Fibroblast of peridontal ligament (primary cell): ENCODE results near the gene TMC3.

Experiments used
- DNase-seq: peaks from one replicate; pipeline ENCODE4 v3.0.0-alpha.2; 2010; ENCODE audit errors: extremely low read depth

Gene TMC3

DNA sequence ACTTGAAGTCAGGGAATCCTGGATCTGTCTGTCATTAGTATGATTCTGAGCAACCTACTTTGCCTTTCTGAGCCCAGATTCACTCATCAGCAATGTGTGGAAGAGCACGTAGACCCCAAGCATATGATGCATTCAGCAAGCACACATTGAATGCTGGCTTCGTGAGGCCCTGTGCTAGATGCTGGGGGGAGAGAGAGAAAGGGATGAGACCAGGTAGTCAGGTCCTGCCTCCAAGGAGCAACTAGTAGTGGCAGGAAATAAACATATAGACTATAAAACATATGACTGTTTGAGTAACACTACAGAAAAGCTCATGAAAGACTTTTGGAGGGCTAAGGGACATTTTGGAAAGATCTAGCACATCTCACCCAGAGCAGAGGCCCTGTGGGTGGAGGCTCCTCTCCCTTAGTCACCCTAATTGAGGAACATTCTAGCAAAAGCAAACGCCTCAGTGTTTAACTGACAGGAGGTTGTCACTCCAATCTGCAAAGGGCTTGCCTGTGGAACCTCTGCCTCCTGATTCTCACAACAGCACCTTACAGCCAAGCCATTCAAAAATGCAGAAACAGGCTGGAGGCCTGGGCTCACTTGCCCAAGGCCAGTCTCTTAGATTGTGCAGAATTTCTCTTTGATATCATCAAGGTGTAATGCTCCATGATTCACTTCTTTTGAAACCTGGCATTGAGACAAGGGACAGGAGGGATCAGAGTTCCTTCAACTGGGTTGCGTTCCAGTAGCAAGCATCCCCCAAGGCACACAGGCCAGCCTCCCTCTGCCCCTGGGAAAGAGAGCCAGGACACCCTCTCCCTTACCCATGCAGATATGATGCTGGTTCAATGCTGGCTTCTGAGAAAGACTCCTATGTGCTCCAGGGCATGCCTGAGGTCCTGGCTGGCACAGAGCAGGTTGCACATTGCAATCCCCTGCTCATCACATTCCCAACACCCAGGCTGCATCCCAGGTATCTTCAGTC is 76.1 kb downstream of the TMC3 start:
- DNase-seq, result no peak

DNA sequence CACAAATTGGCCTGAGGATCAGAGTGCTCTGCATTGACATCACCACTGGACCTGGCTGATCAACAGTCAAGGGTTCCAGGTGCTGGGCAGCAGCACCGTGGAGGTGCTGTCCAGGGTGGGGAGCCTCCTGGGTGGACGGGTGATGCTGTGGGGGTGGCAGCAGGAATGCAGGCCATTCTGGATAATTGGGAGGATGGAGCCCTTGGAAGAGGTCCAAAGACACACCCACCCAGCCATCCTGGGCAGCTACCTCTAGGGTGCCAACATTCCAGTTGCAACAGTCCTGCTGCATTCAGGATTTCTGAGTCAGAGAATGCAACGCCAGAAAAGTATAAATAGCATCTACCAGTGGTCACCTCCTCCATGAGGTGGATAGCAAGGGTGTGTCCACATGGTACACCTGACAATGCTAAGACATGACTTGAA is 76.9 kb downstream of the TMC3 start:
- peak; percentile 11 for DNase-seq

GRCh38 chr15:81296673-81297072 is 77.3 kb downstream of the TMC3 start:
- no peak for DNase-seq

DNA sequence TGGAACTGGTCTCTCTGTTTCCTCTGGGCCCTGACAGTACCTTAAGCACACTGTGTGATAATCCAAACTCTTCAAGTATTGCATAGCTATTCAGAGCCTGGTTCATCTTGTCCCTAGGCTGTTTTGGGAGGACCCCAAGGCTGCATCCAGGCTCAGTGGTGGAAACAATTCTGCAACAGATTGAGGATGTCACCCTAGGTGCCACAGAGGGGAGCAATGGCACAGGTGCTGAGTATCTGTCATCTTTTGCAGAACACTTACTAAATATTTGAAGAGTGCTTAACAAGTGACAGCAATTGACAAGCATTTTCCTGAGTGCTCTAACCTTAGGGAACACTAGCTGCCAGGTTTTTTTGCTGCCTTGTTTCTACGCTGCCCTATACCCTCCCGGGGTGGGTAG is 77.8 kb downstream of the TMC3 start:
- DNase-seq, result no peak

DNA sequence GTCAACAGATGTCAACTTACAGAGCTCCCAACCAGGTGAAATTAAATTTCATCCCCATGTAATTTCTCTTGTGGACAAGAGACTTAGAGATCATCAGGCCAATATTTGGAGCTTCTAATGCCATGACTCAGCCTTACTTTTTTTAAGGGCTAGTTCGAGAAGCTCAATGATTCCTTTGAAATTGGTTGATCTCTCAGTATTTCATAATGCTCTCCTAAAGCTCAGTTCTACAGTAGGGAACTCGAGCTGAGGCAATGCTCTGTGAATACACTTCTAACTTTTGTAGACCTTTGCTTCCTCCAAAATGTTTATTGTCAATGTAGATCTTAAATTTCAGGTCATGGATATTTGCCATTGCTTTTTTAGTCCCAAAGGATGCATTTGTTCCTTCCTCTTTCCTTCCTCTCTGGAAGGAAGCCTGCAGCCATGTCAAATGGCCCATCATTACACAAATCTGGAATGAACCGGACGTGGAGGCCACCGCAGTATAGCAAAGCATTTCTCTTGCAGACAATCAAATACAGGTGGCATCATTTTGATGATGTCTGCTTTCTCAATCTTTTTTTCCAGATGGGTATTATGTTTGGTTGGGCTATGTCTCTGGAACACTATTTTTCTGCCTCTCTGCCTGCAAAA is 78.4 kb downstream of the TMC3 start:
- peak; percentile 18 for DNase-seq

GRCh38 chr15:81294516-81294880 is 79.5 kb downstream of the TMC3 start:
- DNase-seq, result no peak

- DNase-seq, result no peak
Measured at GRCh38 chr15:81293728-81294515, 80.1 kb downstream of the TMC3 start.

GRCh38 chr15:81292523-81293001 is 81.5 kb downstream of the TMC3 start:
- no peak for DNase-seq

DNA sequence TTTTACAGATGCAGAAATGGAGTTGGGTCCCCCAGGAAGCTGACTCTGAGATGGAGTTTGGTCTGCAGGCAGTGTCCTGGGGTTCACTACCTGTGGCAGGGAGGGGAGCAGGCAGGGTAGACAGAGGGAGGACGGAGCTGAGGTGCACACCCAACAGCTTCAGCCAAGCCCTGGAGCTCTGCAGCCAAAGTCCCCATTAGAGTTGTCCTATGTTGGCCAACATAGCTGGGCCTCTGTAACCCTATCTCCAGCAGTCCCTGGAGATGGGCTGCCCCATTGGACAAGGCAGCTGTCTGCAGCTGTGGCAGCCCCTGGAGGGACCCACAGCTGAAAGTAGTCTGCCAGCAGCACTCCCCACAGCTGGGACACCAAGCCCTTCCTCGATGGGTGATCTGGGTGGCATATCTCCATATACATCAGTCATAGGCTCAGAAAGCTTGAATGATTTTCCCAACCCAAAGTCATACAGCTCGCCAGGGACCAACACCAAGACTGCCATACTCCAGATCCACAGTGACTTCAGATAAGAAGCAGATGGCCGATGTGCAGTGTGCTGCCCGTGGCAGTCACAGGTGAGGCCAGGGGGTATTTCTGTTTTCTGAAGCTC is 82.0 kb downstream of the TMC3 start:
- DNase-seq, result no peak

GRCh38 chr15:81289910-81290309 is 84.1 kb downstream of the TMC3 start:
- DNase-seq, result no peak

DNA sequence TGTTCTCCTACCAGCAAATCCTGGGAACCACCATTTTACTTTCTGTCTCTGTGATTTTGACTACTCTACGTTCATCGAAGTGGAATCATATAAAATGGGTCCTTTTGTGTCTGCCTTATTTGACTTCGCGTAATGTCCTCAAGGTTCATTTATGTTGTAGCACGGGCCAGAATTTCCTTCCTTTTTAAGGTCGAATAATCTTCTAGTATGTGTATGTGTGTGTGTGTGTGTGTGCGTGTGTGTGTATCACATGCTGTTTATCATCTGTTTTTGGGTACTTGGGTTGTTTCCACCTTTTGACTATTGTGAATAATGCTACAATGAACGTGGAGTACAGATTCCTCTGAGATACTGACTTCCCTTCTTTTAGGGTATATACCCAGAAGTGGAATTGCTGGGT is 85.4 kb downstream of the TMC3 start:
- DNase-seq, result no peak

DNA sequence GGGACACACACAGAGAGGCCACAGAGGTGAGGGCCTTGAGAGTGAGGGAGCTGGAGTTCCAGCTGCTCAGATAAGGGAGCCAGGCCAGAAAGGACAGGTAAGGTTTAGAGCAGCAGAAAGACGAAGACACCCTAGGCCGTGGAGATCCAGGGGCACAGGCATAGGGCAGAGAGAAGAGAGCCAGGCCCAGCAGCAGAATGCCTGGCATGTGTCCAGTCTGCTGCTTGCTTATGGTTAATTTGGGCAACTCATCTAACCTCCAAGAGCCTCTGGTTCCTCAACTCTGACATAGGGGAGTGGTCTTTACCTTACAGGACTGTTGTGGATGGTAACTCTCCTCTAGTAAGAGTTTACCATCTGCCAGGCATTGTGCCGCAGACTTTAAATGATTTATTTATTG is 86.0 kb downstream of the TMC3 start:
- no peak for DNase-seq

DNA sequence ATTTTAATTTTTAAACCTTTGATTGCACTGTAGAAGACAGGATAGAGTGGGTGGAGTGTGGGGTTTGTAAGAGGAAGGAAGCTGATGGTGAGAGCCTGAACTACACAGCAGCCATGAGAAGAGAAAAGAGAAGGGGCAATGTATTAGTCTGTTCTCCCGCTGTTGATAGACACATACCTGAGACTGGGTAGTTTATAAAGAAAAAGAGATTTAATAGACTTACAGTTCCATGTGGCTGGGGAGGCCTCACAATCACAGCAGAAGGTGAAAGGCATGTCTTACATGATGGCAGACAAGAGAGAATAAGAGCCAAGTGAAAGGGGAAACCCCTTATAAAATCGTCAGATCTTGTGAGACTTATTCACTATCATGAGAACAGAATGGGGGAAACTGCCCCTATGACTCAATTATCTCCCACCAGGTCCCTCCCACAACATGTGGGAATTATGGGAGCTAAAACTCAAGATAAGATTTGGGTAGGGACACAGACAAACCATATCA is 87.3 kb downstream of the TMC3 start:
- DNase-seq, result no peak

DNA sequence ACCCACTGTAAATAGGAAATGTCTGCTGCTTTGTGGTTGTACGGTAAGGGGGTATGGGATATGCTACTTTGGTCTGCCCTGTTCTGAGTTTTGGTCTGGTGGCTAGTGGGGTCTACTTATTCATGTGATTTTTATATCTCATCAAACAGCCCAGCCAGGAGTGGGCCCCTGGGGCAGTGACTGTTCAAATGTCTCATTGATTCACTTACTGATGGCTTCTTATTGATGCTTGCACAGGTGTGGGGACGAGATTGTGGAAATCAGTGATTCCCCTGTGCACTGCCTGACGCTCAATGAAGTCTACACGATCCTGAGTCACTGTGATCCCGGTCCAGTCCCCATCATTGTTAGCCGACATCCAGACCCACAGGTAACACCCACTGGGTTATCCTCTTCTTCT is 88.6 kb downstream of the TMC3 start:
- no peak for DNase-seq

DNA sequence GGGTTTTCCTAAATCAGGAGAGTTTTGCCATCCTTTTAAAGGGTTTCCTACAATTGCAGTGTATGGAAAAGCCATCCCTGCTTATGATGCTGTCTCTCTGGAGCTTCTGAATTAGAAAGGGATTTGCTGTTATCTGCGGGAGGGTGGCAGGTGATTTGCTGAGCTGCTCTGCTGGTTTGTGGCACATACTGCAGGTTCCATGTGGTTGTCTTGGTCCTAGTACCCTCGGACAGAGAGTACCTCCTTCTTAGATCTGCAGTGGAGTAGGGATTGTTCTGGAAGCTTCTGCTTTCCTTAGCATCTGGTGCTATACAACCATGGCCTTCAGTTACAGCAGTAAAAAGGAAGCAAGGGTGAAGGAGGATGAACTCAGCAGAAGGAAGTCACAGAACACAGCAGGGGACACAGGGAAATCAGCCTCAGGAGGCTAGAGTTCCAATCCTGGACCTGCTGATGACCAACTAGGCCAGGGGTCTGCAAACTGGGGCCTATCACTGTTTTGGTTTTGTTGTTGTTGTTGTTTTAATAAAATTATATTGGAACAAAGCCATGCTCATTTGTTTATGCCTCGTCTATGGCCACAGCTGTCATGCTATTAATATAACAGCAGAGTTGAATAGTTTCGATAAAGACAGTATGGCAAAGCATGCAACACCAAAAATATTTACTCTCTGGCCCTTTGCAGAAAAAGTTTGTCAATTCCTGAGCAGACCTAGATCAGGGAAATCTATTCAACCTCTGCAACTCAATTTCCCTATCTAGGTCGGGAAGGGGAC is 89.6 kb downstream of the TMC3 start:
- DNase-seq, result no peak

DNA sequence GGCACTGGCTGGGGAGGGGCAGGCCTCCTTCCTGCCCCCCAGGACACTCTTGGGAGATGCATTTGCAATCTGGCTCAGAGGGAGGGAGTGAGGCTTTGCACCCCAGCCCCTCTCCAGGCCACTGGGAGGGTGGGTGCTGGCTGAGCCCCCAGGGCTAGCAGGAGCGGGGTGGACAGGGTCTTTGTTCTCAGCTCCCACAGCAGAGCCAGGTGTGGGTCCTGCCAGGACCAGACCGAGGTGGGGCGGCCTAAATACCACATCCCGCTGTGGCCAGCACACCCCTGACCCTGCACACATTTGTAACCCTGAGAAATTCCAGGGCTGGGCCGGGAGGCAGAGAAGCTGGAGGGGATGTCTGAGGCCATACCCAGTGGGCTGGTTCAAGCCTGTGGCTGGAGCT is 91.1 kb downstream of the TMC3 start:
- no peak for DNase-seq

DNA sequence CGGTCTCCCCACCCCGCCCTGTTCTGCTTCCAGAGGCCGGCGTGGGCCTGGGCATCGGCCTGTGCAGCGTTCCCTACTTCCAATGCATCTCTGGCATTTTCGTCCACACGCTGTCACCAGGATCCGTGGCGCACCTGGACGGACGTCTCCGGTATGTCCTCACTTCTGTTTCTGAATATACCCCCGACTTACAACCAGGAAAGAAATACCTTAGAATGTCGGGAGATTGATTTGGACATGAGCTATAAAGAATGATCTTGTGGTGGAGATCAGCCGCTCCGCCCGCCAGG is 91.5 kb downstream of the TMC3 start:
- no peak for DNase-seq

DNA sequence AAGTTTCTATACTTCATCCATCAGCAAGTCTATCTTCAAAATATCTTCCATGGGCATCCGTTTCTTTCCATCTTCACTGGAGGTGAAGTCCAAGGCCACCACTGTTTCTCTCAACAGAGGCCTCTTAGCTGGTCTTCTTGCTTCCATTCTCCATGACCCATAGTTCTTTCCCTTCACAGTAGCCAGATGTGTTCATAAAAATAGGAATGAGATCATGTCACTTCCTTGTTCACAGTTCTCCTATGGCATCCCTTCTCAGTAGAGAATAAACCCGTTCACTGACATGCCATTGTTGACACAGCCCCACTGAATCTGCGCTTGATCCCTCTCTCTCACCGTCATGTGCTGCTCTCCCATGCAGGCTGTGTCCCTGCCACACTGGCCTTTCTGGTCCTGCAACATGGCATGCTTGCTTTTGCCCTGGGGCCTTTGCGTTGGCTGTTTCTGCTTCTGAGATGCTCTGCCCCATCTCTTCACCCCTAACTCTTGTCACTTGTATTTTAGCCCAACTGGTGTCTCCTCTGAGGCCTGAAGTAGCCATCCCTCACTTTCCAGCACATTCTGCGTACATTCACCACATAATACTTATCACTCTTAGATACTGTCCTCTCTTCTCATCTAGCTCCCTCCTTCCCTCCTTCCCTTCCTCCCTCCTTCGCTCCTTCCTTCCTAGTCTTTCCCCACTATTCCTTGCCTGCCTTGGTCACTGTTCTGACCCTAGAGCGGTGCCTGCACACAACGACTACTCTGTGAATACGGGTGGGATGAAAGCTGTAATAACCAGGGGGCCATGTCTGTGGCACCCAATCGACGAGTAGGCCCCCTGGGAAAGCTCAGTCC is 92.0 kb downstream of the TMC3 start:
- no peak for DNase-seq

GRCh38 chr15:81281456-81281735 is 92.6 kb downstream of the TMC3 start:
- no peak for DNase-seq
